SK-N-SH treated with all-trans-retinoic acid at 6 μM for 48 hours (cell line): ENCODE measurements around the gene FGGY.

Experiments used
- ATAC-seq: fragments of 200-7000 bp; cut with Tn5 transposase; 3 replicates; pipeline ENCODE4 v1.9.1; 2020; ENCODE audit warnings: mild to moderate bottlenecking, moderate library complexity
- ARNTL ChIP-seq: fragments of 450-650 bp; formaldehyde crosslinking; IDR thresholded peaks from 2 replicates; pipeline ENCODE4 v1.5.0; 2020; ENCODE audit warnings: low read depth, mild to moderate bottlenecking, moderate library complexity, borderline replicate concordance
- BACH2 ChIP-seq: fragments of 250-450 bp; sonication (Bioruptor Pico); IDR thresholded peaks from 2 replicates; pipeline ENCODE4 v1.9.0; 2021; ENCODE audit warnings: mild to moderate bottlenecking, borderline replicate concordance
- CREB5 ChIP-seq: fragments of 250-450 bp; sonication (Bioruptor Pico); IDR thresholded peaks from 2 replicates; pipeline ENCODE4 v1.5.1; 2020; ENCODE audit warnings: low read depth, mild to moderate bottlenecking, moderate library complexity
- CSDC2 ChIP-seq: fragments of 250-450 bp; sonication (Bioruptor Pico); IDR thresholded peaks from 2 replicates; pipeline ENCODE4 v1.5.0; 2020; ENCODE audit warnings: mild to moderate bottlenecking, moderate library complexity
- CSRNP3 ChIP-seq: fragments of 250-450 bp; sonication (Bioruptor Pico); IDR thresholded peaks from 2 replicates; pipeline ENCODE4 v1.5.1; 2021; ENCODE audit warnings: mild to moderate bottlenecking, moderate library complexity
- GLIS3 ChIP-seq: fragments of 250-450 bp; sonication (Bioruptor Pico); IDR thresholded peaks from 2 replicates; pipeline ENCODE4 v1.5.0; 2020; ENCODE audit warnings: mild to moderate bottlenecking, moderate library complexity
- ISL1 ChIP-seq: fragments of 250-450 bp; sonication (Bioruptor Pico); IDR thresholded peaks from 2 replicates; pipeline ENCODE4 v2.1.2; 2022; ENCODE audit warnings: mild to moderate bottlenecking, moderate library complexity
- OSR1 ChIP-seq: fragments of 250-450 bp; sonication (Bioruptor Pico); IDR thresholded peaks from 2 replicates; pipeline ENCODE4 v1.8.0; 2022; ENCODE audit warnings: moderate library complexity, mild to moderate bottlenecking, inconsistent platforms
- PATZ1 ChIP-seq: fragments of 250-450 bp; sonication (Bioruptor Pico); IDR thresholded peaks from 2 replicates; pipeline ENCODE4 v1.8.0; 2020; ENCODE audit warnings: mild to moderate bottlenecking, moderate library complexity, borderline replicate concordance
- POU6F1 ChIP-seq: fragments of 250-450 bp; sonication (Bioruptor Pico); IDR thresholded peaks from 2 replicates; pipeline ENCODE4 v1.8.0; 2021; ENCODE audit warnings: low read depth, mild to moderate bottlenecking, moderate library complexity, borderline replicate concordance
- SNAI2 ChIP-seq: fragments of 250-450 bp; sonication (Bioruptor Pico); IDR thresholded peaks from 2 replicates; pipeline ENCODE4 v1.5.0; 2020; ENCODE audit warnings: mild to moderate bottlenecking, moderate library complexity
- TCF4 ChIP-seq: fragments of 250-450 bp; sonication (Bioruptor Pico); IDR thresholded peaks from 2 replicates; pipeline ENCODE4 v1.8.0; 2021; ENCODE audit warnings: mild to moderate bottlenecking, moderate library complexity, borderline replicate concordance
- TOX ChIP-seq: fragments of 250-450 bp; sonication (Bioruptor Pico); IDR thresholded peaks from 2 replicates; pipeline ENCODE4 v1.8.0; 2021; ENCODE audit warnings: mild to moderate bottlenecking, moderate library complexity, borderline replicate concordance
- TSHZ2 ChIP-seq: fragments of 250-450 bp; sonication (Bioruptor Pico); IDR thresholded peaks from 2 replicates; pipeline ENCODE4 v1.5.0; 2020; ENCODE audit warnings: mild to moderate bottlenecking, moderate library complexity
- ZC3H10 ChIP-seq: fragments of 250-450 bp; sonication (Bioruptor Pico); IDR thresholded peaks from 2 replicates; pipeline ENCODE4 v1.5.1; 2021; ENCODE audit warnings: mild to moderate bottlenecking, moderate library complexity
- ZFP3 ChIP-seq: fragments of 250-450 bp; sonication (Bioruptor Pico); IDR thresholded peaks from 2 replicates; pipeline ENCODE4 v1.5.0; 2020; ENCODE audit warnings: mild to moderate bottlenecking, moderate library complexity
- ZFP30 ChIP-seq: fragments of 450-650 bp; formaldehyde crosslinking; IDR thresholded peaks from 2 replicates; pipeline ENCODE4 v1.5.0; 2022; ENCODE audit warnings: mild to moderate bottlenecking, moderate library complexity
- ZNF565 ChIP-seq: fragments of 450-650 bp; formaldehyde crosslinking; conservative IDR thresholded peaks from 2 replicates; pipeline ENCODE4 v1.5.0; 2020; ENCODE audit warnings: low read depth, mild to moderate bottlenecking, moderate library complexity
- ZNF70 ChIP-seq: fragments of 450-650 bp; formaldehyde crosslinking; IDR thresholded peaks from 2 replicates; pipeline ENCODE4 v1.5.0; 2020; ENCODE audit warnings: mild to moderate bottlenecking, moderate library complexity
- ZNF8 ChIP-seq: fragments of 450-650 bp; formaldehyde crosslinking; IDR thresholded peaks from 2 replicates; pipeline ENCODE4 v1.5.0; 2020; ENCODE audit warnings: mild to moderate bottlenecking, moderate library complexity

The FGGY gene

GRCh38 chr1:59577774-59578173 lies 280.9 kb downstream of the FGGY start:
- TF ChIP-seq GLIS3 (no peak), BACH2 (CRISPR knock-in tag) (no peak), PATZ1 (CRISPR knock-in tag) (no peak)
- TF ChIP-seq, all 23 proteins: peak for 0
- ATAC-seq: no peak

GRCh38 chr1:59579222-59579621 lies 282.3 kb downstream of the FGGY start:
- no peak for TF ChIP-seq TOX (CRISPR knock-in tag)
- TF ChIP-seq ZNF70 (CRISPR knock-in tag): no peak
- TF ChIP-seq BACH2 (CRISPR knock-in tag): no peak
- no peak for TF ChIP-seq ARNTL (CRISPR knock-in tag)
- no peak for TF ChIP-seq CREB5 (CRISPR knock-in tag)
- TF ChIP-seq PATZ1 (CRISPR knock-in tag): no peak
- no peak for TF ChIP-seq TCF4 (CRISPR knock-in tag)
- TF ChIP-seq CSRNP3: no peak
- TF ChIP-seq POU6F1 (CRISPR knock-in tag): no peak
- TF ChIP-seq GLIS3: no peak
- no peak for TF ChIP-seq ISL1 (CRISPR knock-in tag)
- no peak for TF ChIP-seq ZFP30 (CRISPR knock-in tag)
- TF ChIP-seq ZC3H10 (CRISPR knock-in tag): no peak
- TF ChIP-seq ZFP3 (CRISPR knock-in tag): no peak
- no peak for TF ChIP-seq ZNF8 (CRISPR knock-in tag)
- no peak for TF ChIP-seq ZNF565
- no peak for TF ChIP-seq CSDC2 (CRISPR knock-in tag)
- no peak for TF ChIP-seq SNAI2
- no peak for TF ChIP-seq TSHZ2 (CRISPR knock-in tag)
- ATAC-seq: no peak

GRCh38 chr1:59580257-59580656 lies 283.4 kb downstream of the FGGY start:
- no peak for ATAC-seq
- TF ChIP-seq OSR1 (CRISPR knock-in tag) (no peak), ZNF70 (CRISPR knock-in tag) (no peak), SNAI2 (no peak), ARNTL (CRISPR knock-in tag) (no peak), ZNF565 (no peak), CSDC2 (CRISPR knock-in tag) (no peak), CSRNP3 (no peak)
